ENCODE results near the gene SCARB1. TPM values are rescaled to one million over a fixed set of nuclear protein-coding genes. Genes with fewer than 3 reads are reported as not detected.

The SCARB1 gene
- total RNA-seq, 4 donors from 2014 or later: 18.6 to 41.8 (median 26.7) TPM

GRCh38 chr12:124752437-124753227 is 111.0 kb downstream of the SCARB1 start:
- DNase-seq (ENCODE audit: low spot score in 2 of 2): no peak
- 48 to 56% methylated on average over 10 of the region's 10 CpGs for WGBS, 2 donors
- intact Hi-C loops (cut with DNase I; ENCODE audit: low total_unique reads): no loop called here
- TF ChIP-seq CTCF (IDR thresholded peaks at IDR 0.05) (no peak), POLR2A (IDR thresholded peaks at IDR 0.05) (no peak)
- no peak overlapping the region for H3K4me3 ChIP-seq (ENCODE audit: low read depth, poor library complexity, severe bottlenecking)

GRCh38 chr12:124751654-124752355 is 111.9 kb downstream of the SCARB1 start:
- no peak overlapping the region for H3K4me3 ChIP-seq (ENCODE audit: low read depth, poor library complexity, severe bottlenecking)
- WGBS, 2 donors: 88 to 89% methylated on average over 14 of the region's 14 CpGs
- intact Hi-C loops (cut with DNase I; ENCODE audit: low total_unique reads): no loop called here
- DNase-seq (ENCODE audit: low spot score in 2 of 2): no peak
- TF ChIP-seq CTCF (IDR thresholded peaks at IDR 0.05): no peak
- no peak for TF ChIP-seq POLR2A (IDR thresholded peaks at IDR 0.05)

GRCh38 chr12:124750787-124751471 is 112.7 kb downstream of the SCARB1 start:
- DNase-seq (ENCODE audit: low spot score in 2 of 2): no peak
- TF ChIP-seq CTCF (IDR thresholded peaks at IDR 0.05) (no peak), POLR2A (IDR thresholded peaks at IDR 0.05) (no peak)
- H3K4me3 ChIP-seq (ENCODE audit: low read depth, poor library complexity, severe bottlenecking): no peak overlapping the region
- intact Hi-C loops (cut with DNase I; ENCODE audit: low total_unique reads): no loop called here
- WGBS, 2 donors: 83 to 89% methylated on average over 19 of the region's 19 CpGs

- TF ChIP-seq CTCF (IDR thresholded peaks at IDR 0.05) (no peak), POLR2A (IDR thresholded peaks at IDR 0.05) (no peak)
- intact Hi-C loops (cut with DNase I; ENCODE audit: low total_unique reads): no loop called here
- DNase-seq (ENCODE audit: low spot score in 2 of 2): no peak
- H3K4me3 ChIP-seq (ENCODE audit: low read depth, poor library complexity, severe bottlenecking): no peak overlapping the region
- WGBS, 2 donors: 78 to 92% methylated on average over 9 to 10 of the region's 10 CpGs
Observed at GRCh38 chr12:124750149-124750656, 113.5 kb downstream of the SCARB1 start.

- no peak overlapping the region for H3K4me3 ChIP-seq (ENCODE audit: low read depth, poor library complexity, severe bottlenecking)
- 90 to 92% methylated on average over 9 of the region's 9 CpGs for WGBS, 2 donors
- no peak for DNase-seq (ENCODE audit: low spot score in 2 of 2)
- intact Hi-C loops (cut with DNase I; ENCODE audit: low total_unique reads): no loop called here
- TF ChIP-seq POLR2A (IDR thresholded peaks at IDR 0.05) (no peak), CTCF (IDR thresholded peaks at IDR 0.05) (no peak)
Observed at GRCh38 chr12:124749725-124750124, 113.9 kb downstream of the SCARB1 start.

Data from lower leg skin (tissue), 4 donors.